ENCODE results near the gene GRIK4.

GRIK4 gene

DNA sequence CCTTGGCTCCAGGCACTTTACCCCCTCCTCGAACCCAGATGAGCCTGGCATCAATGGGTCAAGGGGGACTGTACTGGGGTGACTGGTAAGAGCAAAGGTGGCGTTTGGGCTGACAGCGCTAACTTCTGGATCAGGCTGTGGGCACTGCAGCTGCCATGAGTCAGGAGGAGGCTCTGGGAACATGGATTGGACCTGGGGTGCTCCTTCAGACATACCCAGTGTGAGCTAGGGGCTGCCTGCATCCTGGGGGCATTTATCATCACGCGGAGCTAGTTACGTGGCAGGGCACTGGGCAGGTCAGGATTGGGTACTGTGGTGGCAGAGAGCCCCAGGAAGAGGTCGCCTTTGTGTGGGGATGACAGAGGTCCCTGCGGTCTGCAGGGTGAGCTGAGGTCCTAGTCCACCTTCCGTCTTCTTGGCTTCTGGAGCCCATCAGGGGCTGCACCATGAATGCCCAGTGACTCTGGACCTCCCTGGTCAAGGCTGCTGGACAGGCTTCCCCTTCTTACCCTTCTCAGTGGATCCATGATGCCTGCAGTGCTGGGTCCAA, 13.1 kb downstream of the GRIK4 start:
- H3K4me2 ChIP-seq, result no peak overlapping the region
- no peaks in the 10 kb centered on the region for H3K79me2 ChIP-seq (ENCODE audit: insufficient read depth, low read depth)
- TF ChIP-seq, protein P1, sequence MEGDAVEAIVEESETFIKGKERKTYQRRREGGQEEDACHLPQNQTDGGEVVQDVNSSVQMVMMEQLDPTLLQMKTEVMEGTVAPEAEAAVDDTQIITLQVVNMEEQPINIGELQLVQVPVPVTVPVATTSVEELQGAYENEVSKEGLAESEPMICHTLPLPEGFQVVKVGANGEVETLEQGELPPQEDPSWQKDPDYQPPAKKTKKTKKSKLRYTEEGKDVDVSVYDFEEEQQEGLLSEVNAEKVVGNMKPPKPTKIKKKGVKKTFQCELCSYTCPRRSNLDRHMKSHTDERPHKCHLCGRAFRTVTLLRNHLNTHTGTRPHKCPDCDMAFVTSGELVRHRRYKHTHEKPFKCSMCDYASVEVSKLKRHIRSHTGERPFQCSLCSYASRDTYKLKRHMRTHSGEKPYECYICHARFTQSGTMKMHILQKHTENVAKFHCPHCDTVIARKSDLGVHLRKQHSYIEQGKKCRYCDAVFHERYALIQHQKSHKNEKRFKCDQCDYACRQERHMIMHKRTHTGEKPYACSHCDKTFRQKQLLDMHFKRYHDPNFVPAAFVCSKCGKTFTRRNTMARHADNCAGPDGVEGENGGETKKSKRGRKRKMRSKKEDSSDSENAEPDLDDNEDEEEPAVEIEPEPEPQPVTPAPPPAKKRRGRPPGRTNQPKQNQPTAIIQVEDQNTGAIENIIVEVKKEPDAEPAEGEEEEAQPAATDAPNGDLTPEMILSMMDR (conservative IDR thresholded peaks at IDR 0.05; ENCODE audit: low read depth, low read length), result no peak
- H3K9ac ChIP-seq, result no peak overlapping the region
- no peaks in the 10 kb centered on the region for H3K4me1 ChIP-seq (ENCODE audit: low read depth, poor library complexity, severe bottlenecking)
- H2AFZ ChIP-seq (ENCODE audit: low read depth), result no peak overlapping the region
- H3K4me3 ChIP-seq (IDR thresholded peaks at IDR 0.05; ENCODE audit: insufficient read depth, low read depth, low read length), result no peak overlapping the region
- no peaks in the 10 kb centered on the region for H3K36me3 ChIP-seq (ENCODE audit: insufficient read depth)
- H4K20me1 ChIP-seq (ENCODE audit: insufficient read depth), result no peaks in the 10 kb centered on the region
- no peaks in the 10 kb centered on the region for H3K27me3 ChIP-seq (ENCODE audit: insufficient read depth, low read depth)
- H3K27ac ChIP-seq, result no peak overlapping the region

DNA sequence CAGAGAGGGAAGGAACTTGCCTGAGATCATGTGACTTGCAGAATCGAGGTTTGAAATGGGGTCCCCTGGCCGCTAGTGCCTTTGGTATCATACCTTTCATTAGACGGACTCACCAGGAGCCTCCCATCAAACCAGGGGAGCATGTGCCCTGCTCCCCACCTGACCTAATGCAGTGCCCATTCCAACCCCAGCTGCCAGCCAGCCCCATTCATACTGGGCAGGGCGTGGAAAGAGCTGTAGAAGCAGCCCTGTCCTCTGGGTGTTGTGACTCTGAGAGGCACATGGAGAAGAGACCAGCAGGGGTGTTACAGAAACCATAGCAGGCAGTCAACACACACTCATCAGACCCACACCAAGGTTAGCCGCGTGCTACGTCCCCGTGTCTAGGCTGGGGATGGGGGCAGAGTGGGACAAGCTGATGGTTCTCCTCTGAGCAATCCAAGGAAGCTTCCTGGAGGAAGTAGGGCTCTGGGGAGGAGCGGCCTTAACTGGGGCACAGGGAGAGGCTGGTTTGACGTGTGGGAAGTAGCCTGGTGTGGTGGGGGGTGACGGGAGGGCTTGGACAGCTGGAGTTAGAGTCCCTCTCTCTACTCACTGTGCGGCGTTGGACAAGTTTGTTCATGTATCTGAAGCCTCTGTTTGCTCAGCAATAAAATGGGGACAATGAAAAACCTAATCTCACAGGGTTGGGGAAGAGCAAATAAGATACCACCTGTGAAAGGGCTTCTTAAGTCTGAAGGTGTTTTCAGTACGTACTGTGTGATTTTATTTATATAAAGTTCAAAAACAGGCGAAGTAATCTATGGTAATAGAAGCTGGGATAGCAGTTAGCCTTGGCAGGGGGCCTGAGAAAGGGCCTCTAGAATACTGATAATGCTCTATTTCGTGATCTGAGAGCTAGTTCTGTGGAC, 14.0 kb downstream of the GRIK4 start:
- no peak overlapping the region for H3K9ac ChIP-seq
- no peaks in the 10 kb centered on the region for H3K36me3 ChIP-seq (ENCODE audit: insufficient read depth)
- H3K4me2 ChIP-seq, result no peak overlapping the region
- no peak overlapping the region for H3K4me3 ChIP-seq (IDR thresholded peaks at IDR 0.05; ENCODE audit: insufficient read depth, low read depth, low read length)
- H3K4me1 ChIP-seq (ENCODE audit: low read depth, poor library complexity, severe bottlenecking), result no peaks in the 10 kb centered on the region
- H3K27me3 ChIP-seq (ENCODE audit: insufficient read depth, low read depth), result no peaks in the 10 kb centered on the region
- H4K20me1 ChIP-seq (ENCODE audit: insufficient read depth), result no peaks in the 10 kb centered on the region
- TF ChIP-seq, protein P1 (conservative IDR thresholded peaks at IDR 0.05; ENCODE audit: low read depth, low read length), result no peak
- H3K27ac ChIP-seq, result no peak overlapping the region
- no peak overlapping the region for H2AFZ ChIP-seq (ENCODE audit: low read depth)
- H3K79me2 ChIP-seq (ENCODE audit: insufficient read depth, low read depth), result no peaks in the 10 kb centered on the region

DNA sequence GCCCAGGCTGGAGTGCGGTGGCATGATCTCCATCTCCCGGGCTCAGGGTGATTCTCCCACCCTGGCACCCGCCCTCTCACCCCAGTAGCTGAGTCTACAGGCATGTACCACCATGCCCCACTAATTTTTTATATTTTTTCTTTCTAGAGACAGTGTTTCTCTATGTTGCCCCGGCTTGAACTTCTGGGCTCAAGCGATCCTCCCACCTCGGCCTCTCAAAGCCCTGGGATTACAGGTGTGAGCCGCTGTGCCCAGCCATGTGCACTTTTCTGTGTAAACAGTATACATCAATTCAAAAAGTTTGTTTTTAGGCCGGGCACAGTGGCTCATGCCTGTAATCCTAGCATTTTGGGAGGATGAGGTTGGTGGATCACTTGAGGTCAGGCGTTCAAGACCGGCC, 14.7 kb downstream of the GRIK4 start:
- Histone ChIP-seq H3K79me2 (ENCODE audit: insufficient read depth, low read depth) (no peaks in the 10 kb centered on the region), H3K4me3 (IDR thresholded peaks at IDR 0.05; ENCODE audit: insufficient read depth, low read depth, low read length) (no peak overlapping the region), H3K4me1 (ENCODE audit: low read depth, poor library complexity, severe bottlenecking) (no peaks in the 10 kb centered on the region), H3K27ac (no peak overlapping the region), H2AFZ (ENCODE audit: low read depth) (no peak overlapping the region), H4K20me1 (ENCODE audit: insufficient read depth) (no peaks in the 10 kb centered on the region), H3K4me2 (no peak overlapping the region), H3K9ac (no peak overlapping the region), H3K36me3 (ENCODE audit: insufficient read depth) (no peaks in the 10 kb centered on the region), H3K27me3 (ENCODE audit: insufficient read depth, low read depth) (no peaks in the 10 kb centered on the region)
- TF ChIP-seq, protein P1 (conservative IDR thresholded peaks at IDR 0.05; ENCODE audit: low read depth, low read length), result no peak

DNA sequence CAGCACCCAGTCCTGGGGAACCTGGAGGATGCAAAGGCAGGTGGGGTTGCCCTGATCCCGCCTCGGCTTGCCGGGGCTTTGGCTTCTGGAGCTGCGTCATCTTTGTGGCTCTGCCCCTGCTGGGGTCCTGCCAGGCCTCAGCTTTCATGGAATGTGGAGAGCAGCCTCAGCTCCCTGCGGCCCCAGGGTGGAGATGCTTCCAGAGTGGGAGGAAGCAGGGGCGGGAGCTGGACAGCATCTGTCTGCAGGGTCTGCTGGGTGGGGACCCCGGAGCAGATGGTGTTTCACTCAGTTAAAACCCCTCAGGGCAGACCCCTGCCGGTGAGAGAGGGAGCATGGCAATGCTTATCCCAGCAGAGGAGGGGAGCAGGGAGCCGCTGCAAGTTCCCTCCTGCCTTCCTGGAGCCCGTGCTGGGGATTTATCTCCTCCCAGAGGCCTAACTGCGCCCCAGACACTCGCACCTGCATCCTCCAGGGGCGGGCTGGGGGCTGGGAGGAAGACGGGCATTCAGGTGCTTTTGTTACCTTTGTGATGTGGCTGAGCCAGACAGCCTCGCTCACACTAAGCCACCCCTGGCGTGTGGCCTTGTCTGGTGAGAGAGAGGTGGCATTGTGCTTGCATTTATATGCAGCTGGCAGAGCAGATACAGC, 15.7 kb downstream of the GRIK4 start:
- Histone ChIP-seq H3K4me1 (ENCODE audit: low read depth, poor library complexity, severe bottlenecking) (no peaks in the 10 kb centered on the region), H3K79me2 (ENCODE audit: insufficient read depth, low read depth) (no peaks in the 10 kb centered on the region), H3K36me3 (ENCODE audit: insufficient read depth) (no peaks in the 10 kb centered on the region), H2AFZ (ENCODE audit: low read depth) (no peak overlapping the region), H3K4me2 (no peak overlapping the region), H3K4me3 (IDR thresholded peaks at IDR 0.05; ENCODE audit: insufficient read depth, low read depth, low read length) (no peak overlapping the region), H3K9ac (no peak overlapping the region), H4K20me1 (ENCODE audit: insufficient read depth) (no peaks in the 10 kb centered on the region), H3K27me3 (ENCODE audit: insufficient read depth, low read depth) (no peaks in the 10 kb centered on the region), H3K27ac (no peak overlapping the region)
- TF ChIP-seq, protein P1 (conservative IDR thresholded peaks at IDR 0.05; ENCODE audit: low read depth, low read length), result no peak
